HepG2 (cell line): ENCODE data around the gene UNC5B. TPM values are rescaled to one million over a fixed set of nuclear protein-coding genes. Genes with fewer than 3 reads are reported as not detected.

Source experiments
- ATAC-seq: fragments of 200-7000 bp; cut with Tn5 transposase; 3 replicates; pipeline ENCODE4 v1.9.1; 2020; ENCODE audit warnings: mild to moderate bottlenecking, moderate library complexity
- BruUV-seq: library from RNA; stranded (reverse); fragments of 400-500 nt; replicated peaks from 2 replicates; lab custom pipeline; 2021; lab: Mats Ljungman, UMichigan
- CTCF ChIA-PET: fragments of 300-600 bp; formaldehyde crosslinking; extraction: SDS; loops from one replicate; lab custom pipeline; 2021; ENCODE audit warnings: low total read pairs, inconsistent platforms, low intra/inter-chr PET ratio; lab: Yijun Ruan, JAX
- POLR2A ChIA-PET: fragments of 350-600 bp; sonication (Branson Sonifier 250); formaldehyde crosslinking; loops from one replicate; lab custom pipeline; 2020; ENCODE audit warnings: antibody characterized with exemption, inconsistent platforms; lab: Yijun Ruan, JAX
- DNase-seq: peaks from one replicate; pipeline ENCODE4 v3.0.0-alpha.2; 2015; ENCODE audit warnings: low spot score
- FAIRE-seq: peaks from 3 replicates; lab custom pipeline; 2011; peaks lifted over from hg19 to GRCh38; lab: Jason Lieb, UNC
- H2AFZ ChIP-seq: one replicate; pipeline ENCODE4 v1.6.1; 2011; ENCODE audit warnings: low read length, inconsistent platforms
- H3K27ac ChIP-seq: fragments of 300-600 bp; 3 replicates; pipeline ENCODE4 v1.8.0; 2011; ENCODE audit warnings: mixed run types, mild to moderate bottlenecking, mixed read lengths, low read length, inconsistent platforms; ENCODE audit not compliant: insufficient read depth; ENCODE audit errors: extremely low read length
- H3K27me3 ChIP-seq, 2 experiments: fragments of 200-600 bp in 1 of 2; 2 replicates in 1 of 2; 3 replicates in 1 of 2; pipeline versions ENCODE4 v1.6.0 to v1.8.0; 2011; ENCODE audit warnings: low read length in 2 of 2, mild to moderate bottlenecking in 2 of 2, moderate library complexity in 2 of 2, inconsistent platforms in 1 of 2; ENCODE audit not compliant: insufficient read depth in 2 of 2, control insufficient read depth in 1 of 2
- H3K36me3 ChIP-seq, 2 experiments: fragments of 200-600 bp in 1 of 2; replicated peaks in 1 of 2; 2 replicates in 1 of 2; 3 replicates in 1 of 2; pipeline versions ENCODE4 v1.5.1 to v1.8.0; 2011; ENCODE audit warnings: low read length in 2 of 2, inconsistent platforms in 1 of 2; ENCODE audit not compliant: insufficient read depth in 2 of 2, control insufficient read depth in 1 of 2
- H3K4me1 ChIP-seq: 2 replicates; pipeline ENCODE4 v1.5.1; 2012; ENCODE audit warnings: low read length, inconsistent platforms; ENCODE audit not compliant: insufficient read depth
- H3K4me2 ChIP-seq: 2 replicates; pipeline ENCODE4 v1.6.0; 2011; ENCODE audit warnings: low read depth, low read length, inconsistent platforms
- H3K4me3 ChIP-seq, 3 experiments: fragments of 200-600 bp in 1 of 3; sonication (generic), shearing (Covaris generic) in 1 of 3; replicated peaks in 1 of 3; 2 replicates each; pipeline ENCODE4 v1.5.1; 2011 to 2016; ENCODE audit warnings: low read length in 3 of 3, inconsistent platforms in 2 of 3, low read depth in 2 of 3, mild to moderate bottlenecking in 2 of 3, control low read depth in 1 of 3, mixed read lengths in 1 of 3; ENCODE audit not compliant: insufficient read depth in 1 of 3
- H3K79me2 ChIP-seq: one replicate; pipeline ENCODE4 v1.6.1; 2011; ENCODE audit warnings: low read length, inconsistent platforms; ENCODE audit not compliant: insufficient read depth
- H3K9ac ChIP-seq: 2 replicates; pipeline ENCODE4 v1.6.0; 2011; ENCODE audit warnings: mild to moderate bottlenecking, low read depth, low read length, inconsistent platforms; ENCODE audit not compliant: insufficient read depth
- H3K9me3 ChIP-seq: 2 replicates; pipeline ENCODE4 v1.5.1; 2012; ENCODE audit warnings: mild to moderate bottlenecking, low read length
- H4K20me1 ChIP-seq: 2 replicates; pipeline ENCODE4 v1.6.0; 2011; ENCODE audit warnings: inconsistent platforms, mild to moderate bottlenecking, low read length, moderate library complexity; ENCODE audit not compliant: insufficient read depth
- CAMTA2 ChIP-seq: sonication (generic); formaldehyde crosslinking; IDR thresholded peaks from 2 replicates; pipeline ENCODE4 v1.4.0; 2020; ENCODE audit warnings: mild to moderate bottlenecking, missing genetic modification reagents, borderline replicate concordance
- ELF3 ChIP-seq: IDR thresholded peaks from 2 replicates; pipeline ENCODE4 v1.6.1; 2016; ENCODE audit warnings: missing genetic modification reagents, missing compliant biosample characterization
- GPBP1L1 ChIP-seq: sonication (generic); formaldehyde crosslinking; IDR thresholded peaks from 2 replicates; pipeline ENCODE4 v1.5.0; 2020; ENCODE audit warnings: mild to moderate bottlenecking, missing genetic modification reagents
- NFAT5 ChIP-seq: sonication (generic); formaldehyde crosslinking; IDR thresholded peaks from 2 replicates; pipeline ENCODE4 v1.4.0; 2020; ENCODE audit warnings: missing genetic modification reagents
- RBM39 ChIP-seq: fragments of 200-400 bp; formaldehyde crosslinking; IDR thresholded peaks from one replicate; pipeline ENCODE4 v1.6.1; 2018; ENCODE audit warnings: antibody characterized with exemption, mild to moderate bottlenecking, low read depth, low read length; ENCODE audit not compliant: poor library complexity, severe bottlenecking
- RFXAP ChIP-seq: sonication (generic); formaldehyde crosslinking; IDR thresholded peaks from 2 replicates; pipeline ENCODE4 v1.4.0; 2020; ENCODE audit warnings: missing genetic modification reagents, borderline replicate concordance
- ZBTB26 ChIP-seq: IDR thresholded peaks from 2 replicates; pipeline ENCODE4 v1.6.1; 2016; ENCODE audit warnings: missing compliant biosample characterization, missing genetic modification reagents, borderline replicate concordance
- ZBTB34 ChIP-seq: sonication (generic); formaldehyde crosslinking; IDR thresholded peaks from 2 replicates; pipeline ENCODE4 v1.8.0; 2022; ENCODE audit warnings: mild to moderate bottlenecking, missing genetic modification reagents
- ZNF510 ChIP-seq: sonication (generic); formaldehyde crosslinking; IDR thresholded peaks from 2 replicates; pipeline ENCODE4 v1.4.0; 2020; ENCODE audit warnings: low read depth, mild to moderate bottlenecking, missing genetic modification reagents
- ZNF530 ChIP-seq: sonication (generic); formaldehyde crosslinking; IDR thresholded peaks from 2 replicates; pipeline ENCODE4 v1.5.0; 2020; ENCODE audit warnings: low read depth, mild to moderate bottlenecking, missing genetic modification reagents
- ZNF567 ChIP-seq: sonication (generic); formaldehyde crosslinking; IDR thresholded peaks from 2 replicates; pipeline ENCODE4 v1.8.1; 2023; ENCODE audit warnings: mild to moderate bottlenecking, missing genetic modification reagents, borderline replicate concordance
- ZNF597 ChIP-seq: sonication (generic); formaldehyde crosslinking; IDR thresholded peaks from 2 replicates; pipeline ENCODE4 v1.5.0; 2020; ENCODE audit warnings: missing genetic modification reagents
- WGBS: methylation state at CpG from one replicate; pipeline ENCODE4 v1.1.6; 2017; ENCODE audit warnings: low lambda C conversion rate; 5-methylcytosine and 5-hydroxymethylcytosine counted together
- in situ Hi-C: cut with HindIII; loops from 2 replicates; pipeline ENCODE4 v1.10.0; 2017; ENCODE audit warnings: low pct_unique_long_range_greater_than_20kb; ENCODE audit not compliant: extremely low pct_ligation_motif_present
- intact Hi-C: fragments of 100-400 bp; cut with micrococcal nuclease; formaldehyde crosslinking; loops from one replicate; pipeline ENCODE4 v1.10.0; 2022; ENCODE audit not compliant: unreplicated experiment
- polyA plus RNA-seq, 8 experiments: library from polyadenylated mRNA; depleted of rRNA in 3 of 8; stranded (reverse) in 7 of 8; unstranded in 1 of 8; fragments of >200 nt; fragmentation: Illumina TruSeq in 4 of 8; extraction: Trizol in 4 of 8; gene quantifications; 2 replicates each; pipeline versions ENCODE4 v1.2.1 to v1.2.3, GENCODE V29; 2011 to 2016; ENCODE audit warnings: low read depth in 4 of 8, missing spikeins in 1 of 8, mixed read lengths in 1 of 8; ENCODE audit not compliant: insufficient read depth in 1 of 8
- total RNA-seq, 5 experiments: library from RNA; depleted of rRNA; stranded (reverse); fragments of >200 nt; fragmentation: Illumina TruSeq; extraction: Trizol; gene quantifications; 2 replicates each; pipeline ENCODE4 v1.2.3, GENCODE V29; 2016; ENCODE audit warnings: low read depth in 1 of 5

Gene UNC5B
- total and polyA plus RNA-seq, 2 of the 13 experiments (the other 11 are each of a cell fraction or from before 2014, with no cell fraction given): 0.07 TPM

- ChIA-PET CTCF (no interaction called here), POLR2A (no interaction called here)
- H3K4me3 ChIP-seq: no peak overlapping the region
- intact Hi-C loops: no loop called here
- 0 out of 2 replicates have a peak, but pooled peaks cover 3% of the 10 kb centered on the region for H4K20me1 ChIP-seq
- no peak overlapping the region for H2AFZ ChIP-seq
- H3K36me3 ChIP-seq: no peaks in the 10 kb centered on the region
- H3K27ac ChIP-seq: no peak overlapping the region
- FAIRE-seq: no peak
- no TSS peak for BruUV-seq
- ATAC-seq: no peak; the same call in 2 of the 3 replicates
- H3K4me2 ChIP-seq: no peak overlapping the region
- 20% methylated on average over 8 of the region's 16 CpGs for WGBS
- H3K4me1 ChIP-seq: no peaks in the 10 kb centered on the region
- in situ Hi-C loops: no loop called here
- peaks cover 0 to 13% of the 10 kb centered on the region in 2 experiments; a peak in 2 of 5 replicates for H3K27me3 ChIP-seq
- DNase-seq: no peak
- H3K9me3 ChIP-seq: no peaks in the 10 kb centered on the region
- no peak overlapping the region for H3K9ac ChIP-seq
- H3K79me2 ChIP-seq: no peaks in the 10 kb centered on the region
- TF ChIP-seq RBM39: no peak
- TF ChIP-seq ZNF567 (CRISPR knock-in tag): no peak
- TF ChIP-seq ZNF530: no peak
- no peak for TF ChIP-seq ZNF510 (CRISPR knock-in tag)
- no peak for TF ChIP-seq ZBTB34 (CRISPR knock-in tag)
- no peak for TF ChIP-seq GPBP1L1 (CRISPR knock-in tag)
- no peak for TF ChIP-seq NFAT5
- TF ChIP-seq RFXAP (CRISPR knock-in tag): no peak
- no peak for TF ChIP-seq ZNF597 (CRISPR knock-in tag)
- no peak for TF ChIP-seq CAMTA2 (CRISPR knock-in tag)
- no peak for TF ChIP-seq ELF3 (CRISPR knock-in tag)
- no peak for TF ChIP-seq ZBTB26 (CRISPR knock-in tag)
Observed at GRCh38 chr10:71300555-71301370, 88.4 kb downstream of the UNC5B start.
